Thyroid gland (tissue), 4 donors: ENCODE measurements around the gene TTC31. TPM values are rescaled to one million over a fixed set of nuclear protein-coding genes. Genes with fewer than 3 reads are reported as not detected.

Experiments used
- DNase-seq, 2 donors: peaks; one replicate each; pipeline ENCODE4 v3.0.0-alpha.2; 2019
- H3K27ac ChIP-seq, 3 donors: fragments of 200-600 bp; sonication (generic); 1 replicate in 2 of 3; 2 replicates in 1 of 3; pipeline ENCODE4 v1.5.1; 2016 to 2019; ENCODE audit warnings: mild to moderate bottlenecking in 1 of 3, moderate library complexity in 1 of 3
- H3K27me3 ChIP-seq: fragments of 200-600 bp; sonication (generic); one replicate; pipeline ENCODE4 v1.5.1; 2019
- H3K36me3 ChIP-seq, 2 donors: fragments of 200-600 bp; sonication (generic); one replicate each; pipeline ENCODE4 v1.5.1; 2016 to 2019
- H3K4me1 ChIP-seq, 2 donors: fragments of 200-600 bp; sonication (generic); one replicate each; pipeline ENCODE4 v1.5.1; 2017 to 2019
- H3K4me3 ChIP-seq, 3 donors: fragments of 200-600 bp; sonication (generic); replicated peaks in 1 of 3; 1 replicate in 2 of 3; 2 replicates in 1 of 3; pipeline ENCODE4 v1.5.1; 2016; ENCODE audit warnings: mild to moderate bottlenecking in 1 of 3
- H3K9me3 ChIP-seq: fragments of 200-600 bp; sonication (generic); one replicate; pipeline ENCODE4 v1.5.1; 2017
- CTCF ChIP-seq, 6 experiments: fragments of 200-600 bp in 3 of 6; fragments of 450-650 bp in 3 of 6; sonication (generic) in 3 of 6; IDR thresholded peaks; one replicate each; pipeline ENCODE4 v1.5.1; 2016 to 2019; ENCODE audit warnings: antibody characterized with exemption in 6 of 6, mild to moderate bottlenecking in 2 of 6, inconsistent platforms in 1 of 6, moderate library complexity in 1 of 6
- POLR2A ChIP-seq, 2 donors: fragments of 450-650 bp; IDR thresholded peaks; one replicate each; pipeline ENCODE4 v1.6.1; 2017; ENCODE audit warnings: antibody characterized with exemption in 2 of 2, mild to moderate bottlenecking in 2 of 2, moderate library complexity in 1 of 2
- WGBS, 2 donors: methylation state at CpG; one replicate each; pipeline ENCODE4 v1.1.5; 2017; 5-methylcytosine and 5-hydroxymethylcytosine counted together
- intact Hi-C: fragments of 100-400 bp; cut with DNase I; formaldehyde crosslinking; loops from one replicate; pipeline ENCODE4 v1.15.1; 2023
- total RNA-seq, 4 donors: library from RNA; depleted of rRNA; stranded (reverse); fragments of >200 nt; gene quantifications; one replicate each; pipeline ENCODE4 v1.2.3, GENCODE V29; 2016

Gene TTC31
- total RNA-seq, 4 donors from 2014 or later: 18.9 to 38.0 (median 22.4) TPM

GRCh38 chr2:74528600-74529356 is 45.9 kb downstream of the TTC31 start:
- peaks cover 15 to 34% of the 10 kb centered on the region in 2 donors for H3K36me3 ChIP-seq
- no peaks in the 10 kb centered on the region for H3K9me3 ChIP-seq
- intact Hi-C loops: loop anchor here (10.0 kb wide), 1 partner anchor 56 kb away; no protein-coding TSS in a partner anchor
- 17 to 22% methylated on average over 20 to 29 of the region's 29 CpGs for WGBS, 2 donors
- H3K4me3 ChIP-seq: peak overlapping the region; percentile 23 to 100 (median 71)
- DNase-seq: no peak
- TF ChIP-seq CTCF (IDR thresholded peaks at IDR 0.05) (no peak), POLR2A (IDR thresholded peaks at IDR 0.05) (no peak)
- no peaks in the 10 kb centered on the region for H3K27me3 ChIP-seq
- H3K27ac ChIP-seq: peak overlapping the region; percentile 78 to 90 (median 81)
- H3K4me1 ChIP-seq: peaks cover 10 to 18% of the 10 kb centered on the region in 2 donors

- peak; percentile 99 for DNase-seq
- 0% methylated on average over 3 to 10 of the region's 87 CpGs for WGBS, 2 donors
Observed at GRCh38 chr2:74529357-74530238, 46.7 kb downstream of the TTC31 start, which contains the start of the genes AUP1 and HTRA2. TSS of gene AUP1 (minus strand) at chr2:74529706. CDS start at chr2:74529629, 77 bp downstream. TSS of gene HTRA2 (plus strand) at chr2:74529933. CDS start at chr2:74530007, 74 bp downstream.

GRCh38 chr2:74530239-74531187 is 47.6 kb downstream of the TTC31 start:
- H3K27ac ChIP-seq: peak overlapping the region; percentile 21 to 90 (median 39)
- peaks cover 15 to 34% of the 10 kb centered on the region in 2 donors for H3K36me3 ChIP-seq
- DNase-seq: peak; percentile 26 to 33
- H3K9me3 ChIP-seq: no peaks in the 10 kb centered on the region
- peak overlapping the region; percentile 60 to 72 (median 71) for H3K4me3 ChIP-seq
- intact Hi-C loops: no loop called here
- H3K27me3 ChIP-seq: no peaks in the 10 kb centered on the region
- H3K4me1 ChIP-seq: peaks cover 10 to 18% of the 10 kb centered on the region in 2 donors
- WGBS, 2 donors: 3 to 6% methylated on average over 24 to 49 of the region's 54 CpGs
- no peak for TF ChIP-seq POLR2A (IDR thresholded peaks at IDR 0.05)
- TF ChIP-seq CTCF (IDR thresholded peaks at IDR 0.05): no peak

More at GRCh38 chr2:74529357-74530238, 46.7 kb downstream of the TTC31 start, which contains the start of the genes AUP1 and HTRA2:
- Histone ChIP-seq H3K27me3 (no peaks in the 10 kb centered on the region), H3K27ac (peak within 1 kb of the TSS; percentile 78 to 90 (median 81)), H3K36me3 (peaks cover 15 to 34% of the 10 kb centered on the region in 2 donors), H3K9me3 (no peaks in the 10 kb centered on the region), H3K4me3 (peak within 1 kb of the TSS; percentile 71 to 100 (median 72)), H3K4me1 (peaks cover 10 to 18% of the 10 kb centered on the region in 2 donors)
- peak in 1 of 2 donors; percentile 78 for TF ChIP-seq POLR2A (IDR thresholded peaks at IDR 0.05)
- TF ChIP-seq CTCF (IDR thresholded peaks at IDR 0.05): no peak
- intact Hi-C loops: loop anchor here (10.0 kb wide), 1 partner anchor 55 kb away; no protein-coding TSS in a partner anchor

GRCh38 chr2:74531666-74532065 is 48.8 kb downstream of the TTC31 start:
- DNase-seq: no peak
- no peaks in the 10 kb centered on the region for H3K9me3 ChIP-seq

More at GRCh38 chr2:74531666-74532065, 48.8 kb downstream of the TTC31 start:
- Histone ChIP-seq H3K27ac (no peak overlapping the region), H3K4me3 (no peak overlapping the region), H3K36me3 (peaks cover 10 to 23% of the 10 kb centered on the region in 2 donors), H3K4me1 (peaks cover 10 to 18% of the 10 kb centered on the region in 2 donors), H3K27me3 (no peaks in the 10 kb centered on the region)
- intact Hi-C loops: no loop called here
- no peak for TF ChIP-seq CTCF (IDR thresholded peaks at IDR 0.05)
- no peak for TF ChIP-seq POLR2A (IDR thresholded peaks at IDR 0.05)
- WGBS, 2 donors: 86 to 90% methylated on average over 7 of the region's 7 CpGs
